ENCODE results near the gene TNS3.

The TNS3 gene

DNA sequence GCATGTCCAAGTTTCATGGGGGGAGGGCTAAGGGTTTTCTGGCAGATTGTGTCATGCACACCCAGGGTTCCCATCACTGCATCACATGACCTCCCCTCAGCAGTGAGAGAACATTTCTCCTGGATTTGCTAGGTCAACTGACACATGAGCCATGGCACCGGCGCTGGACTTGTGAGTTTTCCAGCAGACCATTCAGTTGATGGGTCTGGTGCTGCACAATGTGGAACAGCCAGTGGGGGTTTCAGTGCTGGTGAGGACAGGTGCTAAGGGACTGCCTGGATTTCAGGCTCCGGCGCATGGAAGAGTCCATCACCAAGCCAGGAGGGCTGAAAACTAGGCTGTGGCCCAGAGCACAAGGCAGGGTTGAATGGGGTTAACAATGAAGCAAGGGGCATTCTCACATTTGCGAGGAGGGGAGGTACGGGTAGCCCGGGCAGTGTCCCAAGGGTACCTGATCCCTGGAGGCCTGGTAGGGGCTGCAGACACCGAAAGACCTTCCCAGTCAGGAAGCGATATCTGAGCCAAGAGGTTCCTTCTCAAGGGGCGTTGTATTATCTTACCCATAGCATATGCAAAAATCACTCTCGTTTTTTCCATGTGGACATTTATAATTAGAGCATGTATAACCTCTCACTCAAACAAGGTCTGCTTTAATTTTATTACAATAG, 203.0 kb downstream of the TNS3 start:
- no peak overlapping the region for H3K4me3 ChIP-seq (ENCODE audit: low read depth, low read length)
- TF ChIP-seq CTCF (IDR thresholded peaks at IDR 0.05; ENCODE audit: low read depth, low read length) = no peak

DNA sequence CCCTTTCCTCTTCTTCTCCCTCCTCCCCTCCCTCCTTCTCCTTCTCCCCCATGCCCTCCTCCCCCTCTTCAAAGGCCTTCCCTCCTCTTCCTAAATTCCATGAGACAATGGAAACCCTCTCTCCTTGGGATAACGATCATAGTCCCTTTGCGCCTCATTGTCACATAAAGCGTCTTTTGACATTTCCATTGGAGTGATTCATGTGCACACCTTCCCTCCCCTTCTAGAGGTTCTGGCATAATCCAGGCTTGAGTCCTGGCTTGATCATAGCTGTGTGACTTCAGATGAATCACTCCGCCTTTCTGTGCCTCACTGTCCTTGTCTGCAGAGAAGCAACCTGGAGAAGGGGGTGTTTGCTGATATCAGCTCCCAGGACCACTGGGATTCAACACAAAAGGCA, 204.2 kb downstream of the TNS3 start:
- TF ChIP-seq CTCF (IDR thresholded peaks at IDR 0.05; ENCODE audit: low read depth, low read length) = no peak
- no peak overlapping the region for H3K4me3 ChIP-seq (ENCODE audit: low read depth, low read length)

GRCh38 chr7:47376991-47377616, 204.8 kb downstream of the TNS3 start:
- no peak for TF ChIP-seq CTCF (IDR thresholded peaks at IDR 0.05; ENCODE audit: low read depth, low read length)
- no peak overlapping the region for H3K4me3 ChIP-seq (ENCODE audit: low read depth, low read length)

DNA sequence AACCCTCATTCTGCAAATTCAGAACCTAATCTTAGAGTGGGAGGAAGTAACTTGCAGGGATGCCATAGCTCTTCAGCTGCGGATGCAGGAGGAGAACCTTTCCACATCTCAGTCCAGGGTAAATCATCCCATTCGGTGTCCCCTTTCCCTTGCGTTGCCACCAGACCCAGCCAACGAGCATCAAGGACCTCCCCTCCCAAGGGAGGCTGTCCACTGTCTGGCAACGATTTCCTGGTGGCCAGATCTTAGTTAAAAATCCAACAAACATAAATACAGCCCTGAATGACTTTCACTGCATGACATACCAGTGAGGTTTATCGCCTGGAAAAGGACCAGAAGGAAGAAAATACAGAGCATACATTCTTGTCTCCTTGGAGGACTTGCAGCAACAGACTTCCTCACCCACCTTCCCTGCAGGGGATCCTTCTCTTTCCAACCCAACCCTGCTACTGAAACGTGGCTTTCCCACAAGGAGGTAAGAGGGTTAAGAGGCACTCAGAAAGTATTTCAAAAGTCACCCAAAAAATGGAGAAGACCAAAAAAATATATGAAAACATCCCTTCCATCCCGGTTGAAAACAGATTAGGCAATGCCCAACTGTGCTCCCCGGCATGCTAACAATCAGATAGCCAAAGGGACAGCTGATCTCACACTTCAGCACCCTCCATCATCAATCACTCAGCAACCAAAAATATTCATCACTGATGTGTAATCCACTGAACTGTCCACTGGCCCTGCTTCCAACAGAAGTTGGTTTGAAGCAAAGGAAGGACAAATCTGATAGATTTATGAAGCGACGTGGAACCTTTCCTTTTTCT, 206.6 kb downstream of the TNS3 start:
- TF ChIP-seq CTCF (IDR thresholded peaks at IDR 0.05; ENCODE audit: low read depth, low read length) = no peak

GRCh38 chr7:47374538-47374937, 207.4 kb downstream of the TNS3 start:
- H3K4me3 ChIP-seq (ENCODE audit: low read depth, low read length) = no peak overlapping the region
- no peak for TF ChIP-seq CTCF (IDR thresholded peaks at IDR 0.05; ENCODE audit: low read depth, low read length)

More for the DNA sequence above, 206.6 kb downstream of the TNS3 start:
- no peak overlapping the region for H3K4me3 ChIP-seq (ENCODE audit: low read depth, low read length)

DNA sequence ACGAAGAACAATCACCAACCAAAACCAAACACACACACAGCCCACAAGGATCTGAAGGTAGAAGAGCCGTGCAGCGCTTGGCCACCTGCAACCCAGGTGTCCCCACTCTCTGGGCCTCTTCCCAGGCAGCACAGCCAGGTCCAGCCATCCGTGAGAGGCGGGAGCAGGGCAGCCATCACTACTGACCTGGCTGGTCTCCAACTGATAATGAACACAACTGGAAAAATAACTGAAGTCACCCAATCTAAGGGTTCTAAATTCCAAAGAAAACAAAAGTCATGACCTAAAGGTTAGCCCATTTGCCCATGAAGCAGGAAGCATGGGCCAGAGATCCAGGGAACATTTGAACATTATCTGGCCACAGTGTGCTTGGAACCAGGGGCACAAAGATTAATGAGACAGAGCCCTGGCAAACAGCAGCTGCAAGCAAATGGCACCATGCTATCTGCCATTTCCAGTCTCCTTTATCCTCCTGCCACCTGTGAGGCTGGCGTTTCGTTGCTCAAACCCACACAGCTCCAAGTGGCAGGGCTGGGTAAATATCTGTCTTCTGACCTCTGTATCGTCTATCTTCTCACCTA, 207.9 kb downstream of the TNS3 start:
- no peak overlapping the region for H3K4me3 ChIP-seq (ENCODE audit: low read depth, low read length)
- no peak for TF ChIP-seq CTCF (IDR thresholded peaks at IDR 0.05; ENCODE audit: low read depth, low read length)

All from WI38 (cell line).